Thoracic aorta (tissue), 2 donors: Measurements from ENCODE around the gene KCTD20. TPM values are rescaled to one million over a fixed set of nuclear protein-coding genes. Genes with fewer than 3 reads are reported as not detected.

Experiments
- ATAC-seq: fragments of 150-250 bp; one replicate; pipeline ENCODE4 v1.8.0; 2017; ENCODE audit warnings: low read depth; ENCODE audit not compliant: insufficient number of reproducible peaks, low FRiP score
- DNase-seq: peaks from one replicate; pipeline ENCODE4 v3.0.0-alpha.2; 2020; ENCODE audit warnings: low spot score
- H3K27ac ChIP-seq, 2 donors: fragments of 200-600 bp; sonication (generic); 1 replicate in 1 of 2; 2 replicates in 1 of 2; pipeline ENCODE4 v1.5.1; 2016; ENCODE audit warnings: mild to moderate bottlenecking in 2 of 2, moderate library complexity in 2 of 2
- H3K27me3 ChIP-seq: fragments of 200-600 bp; sonication (generic); replicated peaks from 2 replicates; pipeline ENCODE4 v1.6.0; 2016; ENCODE audit warnings: mild to moderate bottlenecking; ENCODE audit not compliant: insufficient read depth
- H3K36me3 ChIP-seq: fragments of 200-600 bp; sonication (generic); one replicate; pipeline ENCODE4 v1.5.1; 2016
- H3K4me1 ChIP-seq, 2 donors: fragments of 200-600 bp; sonication (generic); 1 replicate in 1 of 2; 2 replicates in 1 of 2; pipeline versions ENCODE4 v1.5.1 to v1.6.0; 2016; ENCODE audit warnings: low read depth in 2 of 2, mild to moderate bottlenecking in 1 of 2; ENCODE audit not compliant: control insufficient read depth in 1 of 2
- H3K4me3 ChIP-seq: fragments of 200-600 bp; sonication (generic); 2 replicates; pipeline ENCODE4 v1.5.1; 2016; ENCODE audit warnings: mild to moderate bottlenecking
- H3K9me3 ChIP-seq: fragments of 200-600 bp; sonication (generic); 2 replicates; pipeline ENCODE4 v1.5.1; 2016
- total RNA-seq, 2 donors: library from RNA; depleted of rRNA; stranded (reverse); fragments of >200 nt; gene quantifications; one replicate each; pipeline versions ENCODE4 v1.1.0 to v1.2.3, GENCODE V29; 2016
- TF ChIP-seq, protein P1 (sequence below): fragments of 200-600 bp; sonication (generic); IDR thresholded peaks from one replicate; pipeline ENCODE4 v1.5.1; 2019; ENCODE audit warnings: antibody characterized with exemption

KCTD20 gene
- total RNA-seq, 2 donors from 2014 or later = 63.5 to 72.0 TPM

DNA sequence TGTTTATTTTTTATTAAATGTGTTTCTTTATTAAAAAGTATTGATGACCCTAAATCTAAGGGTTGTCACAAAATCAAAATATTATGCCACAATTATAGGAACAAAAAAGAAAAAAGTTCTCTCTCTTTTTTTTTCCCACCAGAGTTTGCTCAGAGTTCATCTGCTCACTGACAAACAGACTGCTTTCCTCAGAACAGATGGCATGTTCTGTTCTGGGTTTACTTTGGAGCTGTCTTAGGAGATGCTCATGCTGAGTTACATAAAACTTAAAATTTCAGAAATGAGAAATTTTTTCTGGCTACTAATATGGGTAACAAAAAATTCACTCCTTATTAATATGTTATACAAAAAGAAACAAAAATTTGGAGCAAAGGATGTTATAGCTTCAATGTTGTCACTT lies 74.2 kb downstream of the KCTD20 start:
- no peak overlapping the region for H3K27ac ChIP-seq
- ATAC-seq = no peak
- no peak overlapping the region for H3K4me3 ChIP-seq
- H3K9me3 ChIP-seq = no peaks in the 10 kb centered on the region
- TF ChIP-seq, protein P1, sequence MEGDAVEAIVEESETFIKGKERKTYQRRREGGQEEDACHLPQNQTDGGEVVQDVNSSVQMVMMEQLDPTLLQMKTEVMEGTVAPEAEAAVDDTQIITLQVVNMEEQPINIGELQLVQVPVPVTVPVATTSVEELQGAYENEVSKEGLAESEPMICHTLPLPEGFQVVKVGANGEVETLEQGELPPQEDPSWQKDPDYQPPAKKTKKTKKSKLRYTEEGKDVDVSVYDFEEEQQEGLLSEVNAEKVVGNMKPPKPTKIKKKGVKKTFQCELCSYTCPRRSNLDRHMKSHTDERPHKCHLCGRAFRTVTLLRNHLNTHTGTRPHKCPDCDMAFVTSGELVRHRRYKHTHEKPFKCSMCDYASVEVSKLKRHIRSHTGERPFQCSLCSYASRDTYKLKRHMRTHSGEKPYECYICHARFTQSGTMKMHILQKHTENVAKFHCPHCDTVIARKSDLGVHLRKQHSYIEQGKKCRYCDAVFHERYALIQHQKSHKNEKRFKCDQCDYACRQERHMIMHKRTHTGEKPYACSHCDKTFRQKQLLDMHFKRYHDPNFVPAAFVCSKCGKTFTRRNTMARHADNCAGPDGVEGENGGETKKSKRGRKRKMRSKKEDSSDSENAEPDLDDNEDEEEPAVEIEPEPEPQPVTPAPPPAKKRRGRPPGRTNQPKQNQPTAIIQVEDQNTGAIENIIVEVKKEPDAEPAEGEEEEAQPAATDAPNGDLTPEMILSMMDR = no peak
- no peaks in the 10 kb centered on the region for H3K27me3 ChIP-seq
- DNase-seq = no peak
- H3K4me1 ChIP-seq = no peaks in the 10 kb centered on the region
- H3K36me3 ChIP-seq = peaks cover 22% of the 10 kb centered on the region

DNA sequence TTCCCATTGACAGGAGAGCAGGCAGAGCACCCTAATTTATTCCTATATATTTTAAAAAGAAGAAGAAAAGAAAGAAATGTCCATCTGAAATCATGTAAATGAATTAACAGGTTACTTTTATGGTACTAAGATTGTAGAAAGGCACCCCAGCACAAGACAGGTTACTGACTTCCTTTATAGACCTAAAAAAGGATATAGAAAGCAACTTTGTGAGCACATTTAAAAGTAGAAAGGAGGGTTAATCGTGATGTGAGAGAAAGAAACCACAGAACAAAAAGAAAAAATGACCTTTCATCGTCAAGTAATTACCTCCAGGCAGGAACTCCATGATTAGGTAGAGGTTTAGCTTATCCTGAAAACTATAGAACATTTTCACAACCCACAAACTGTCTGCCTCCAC lies 74.6 kb downstream of the KCTD20 start:
- TF ChIP-seq, protein P1 = no peak
- ATAC-seq = no peak
- H3K36me3 ChIP-seq = peaks cover 23% of the 10 kb centered on the region
- H3K4me3 ChIP-seq = no peak overlapping the region
- H3K9me3 ChIP-seq = no peaks in the 10 kb centered on the region
- no peak overlapping the region for H3K27ac ChIP-seq
- H3K27me3 ChIP-seq = no peaks in the 10 kb centered on the region
- DNase-seq = no peak
- no peaks in the 10 kb centered on the region for H3K4me1 ChIP-seq

DNA sequence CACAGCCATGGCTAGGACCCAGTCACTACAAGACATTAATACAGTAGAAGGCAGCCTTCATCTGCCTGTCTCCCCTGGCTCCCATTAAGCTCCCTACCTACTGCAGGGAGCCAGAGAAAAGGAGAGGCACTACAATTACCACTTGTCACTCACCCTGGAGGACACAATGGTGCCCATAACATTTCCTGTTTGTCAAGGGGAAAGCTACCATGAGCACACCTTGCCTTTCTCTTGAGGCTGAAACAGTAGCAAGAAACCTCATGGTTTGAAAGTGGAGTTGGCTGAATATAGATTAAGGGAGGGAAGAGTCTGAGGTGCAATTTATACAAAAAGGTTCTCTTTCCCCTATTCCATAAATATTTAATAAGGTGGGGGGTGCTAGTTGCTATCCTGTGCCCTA lies 76.6 kb downstream of the KCTD20 start:
- H3K27me3 ChIP-seq = no peaks in the 10 kb centered on the region
- DNase-seq (no peak), ATAC-seq (no peak)
- H3K36me3 ChIP-seq = peaks cover 32% of the 10 kb centered on the region
- no peaks in the 10 kb centered on the region for H3K9me3 ChIP-seq
- no peak overlapping the region for H3K4me3 ChIP-seq
- TF ChIP-seq, protein P1 = no peak
- H3K4me1 ChIP-seq = no peaks in the 10 kb centered on the region
- H3K27ac ChIP-seq = no peak overlapping the region

DNA sequence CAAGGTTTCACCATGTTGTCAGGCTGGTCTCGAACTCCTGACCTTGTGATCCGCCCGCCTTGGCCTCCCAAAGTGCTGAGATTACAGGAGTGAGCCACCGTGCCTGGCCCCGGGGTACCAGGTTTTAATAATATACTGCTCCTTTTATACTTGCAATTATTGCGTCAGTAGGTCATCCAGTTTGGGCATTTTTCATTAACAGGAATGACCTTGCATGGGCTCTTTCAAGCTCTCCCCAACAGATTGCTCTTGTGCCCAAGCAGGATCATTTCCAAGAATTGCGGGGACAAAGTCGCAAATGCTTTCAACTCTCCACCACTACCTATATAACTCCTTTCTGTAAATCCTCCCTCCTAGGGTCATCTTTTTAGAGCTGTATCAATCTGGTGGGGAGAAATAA lies 80.7 kb downstream of the KCTD20 start:
- peaks cover 42% of the 10 kb centered on the region for H3K36me3 ChIP-seq
- DNase-seq (no peak), ATAC-seq (no peak)
- H3K27ac ChIP-seq = no peak overlapping the region
- H3K4me3 ChIP-seq = no peak overlapping the region
- TF ChIP-seq, protein P1 = no peak
- no peaks in the 10 kb centered on the region for H3K9me3 ChIP-seq
- peaks cover 3% of the 10 kb centered on the region in 2 donors for H3K4me1 ChIP-seq
- H3K27me3 ChIP-seq = no peaks in the 10 kb centered on the region

DNA sequence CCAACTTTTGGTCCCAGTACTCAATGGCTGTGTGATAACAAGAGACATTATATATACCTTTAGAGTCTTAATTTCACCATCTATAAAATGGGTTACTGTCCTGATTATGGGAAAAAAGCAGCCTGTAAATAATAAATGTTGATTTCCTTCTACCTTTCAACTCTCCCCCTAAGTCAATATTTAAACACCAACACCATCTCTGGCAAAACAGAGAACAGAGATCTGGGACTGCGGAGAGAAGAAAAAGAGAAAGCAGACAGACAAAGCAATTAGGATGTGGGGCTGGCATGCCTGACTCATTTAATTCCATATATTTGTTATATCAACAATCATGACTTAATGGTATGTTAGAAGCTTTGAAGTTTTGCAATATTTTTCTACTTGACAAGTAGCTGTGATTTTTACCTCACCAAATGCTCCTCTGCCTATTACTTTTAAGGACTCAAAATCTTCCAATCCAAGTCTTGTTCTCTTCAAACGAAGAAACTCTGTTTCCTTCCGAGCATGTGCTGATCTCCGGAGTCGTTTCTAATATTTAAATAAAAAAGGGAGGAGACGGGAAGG lies 81.2 kb downstream of the KCTD20 start:
- Histone ChIP-seq H3K9me3 (no peaks in the 10 kb centered on the region), H3K4me3 (no peak overlapping the region), H3K27me3 (no peaks in the 10 kb centered on the region), H3K27ac (no peak overlapping the region), H3K4me1 (peaks cover 3 to 6% of the 10 kb centered on the region in 2 donors), H3K36me3 (peaks cover 39% of the 10 kb centered on the region)
- ATAC-seq (no peak), DNase-seq (no peak)
- TF ChIP-seq, protein P1 = no peak
